GM20431 (cell line): Measurements from ENCODE around the gene ABCG2.
"Not testable (repeated sequence)": the region's sequence is repeated elsewhere in the genome, so short reads cannot be mapped to it uniquely, and the experiment has no call there.

Experiments used
- in situ Hi-C: fragments of 300-500 bp; cut with MseI, MboI; formaldehyde crosslinking; loops from one replicate; pipeline ENCODE4 v1.15.0; 2020; ENCODE audit warnings: low sequenced_read_pairs; ENCODE audit not compliant: unreplicated experiment

ABCG2 gene

GRCh38 chr4:88171206-88171605 is 12.8 kb upstream of the ABCG2 start:
- in situ Hi-C loops: no loop called here

- in situ Hi-C loops: no loop called here
These were observed 10.9 kb upstream of the ABCG2 start for GRCh38 chr4:88169298-88169697.

- in situ Hi-C loops: no loop called here
These were observed 8.2 kb upstream of the ABCG2 start for GRCh38 chr4:88166608-88167007.

- in situ Hi-C loops: no loop called here
These were observed 4.9 kb upstream of the ABCG2 start for GRCh38 chr4:88163336-88163735.

- in situ Hi-C loops: no loop called here
These were observed 4.2 kb upstream of the ABCG2 start for GRCh38 chr4:88162626-88163025.

- in situ Hi-C loops: no loop called here
These were observed 838 bp upstream of the ABCG2 start for GRCh38 chr4:88159229-88159725.

GRCh38 chr4:88158038-88158488 is 376 bp downstream of the ABCG2 start:
- in situ Hi-C loops: no loop called here

- in situ Hi-C loops: not testable (repeated sequence)
These were observed 6.1 kb downstream of the ABCG2 start for GRCh38 chr4:88152331-88152730.

- in situ Hi-C loops: no loop called here
These were observed 9.9 kb downstream of the ABCG2 start for GRCh38 chr4:88148560-88148959.

- in situ Hi-C loops: no loop called here
These were observed 10.6 kb downstream of the ABCG2 start for GRCh38 chr4:88147799-88148217.

GRCh38 chr4:88146891-88147290 is 11.5 kb downstream of the ABCG2 start:
- in situ Hi-C loops: no loop called here

GRCh38 chr4:88144866-88145300 is 13.6 kb downstream of the ABCG2 start:
- in situ Hi-C loops: no loop called here

- in situ Hi-C loops: no loop called here
These were observed 14.4 kb downstream of the ABCG2 start for GRCh38 chr4:88144048-88144447.

- in situ Hi-C loops: no loop called here
These were observed 14.9 kb downstream of the ABCG2 start for GRCh38 chr4:88143504-88143903.

GRCh38 chr4:88138561-88138960 is 19.9 kb downstream of the ABCG2 start:
- in situ Hi-C loops: no loop called here

- in situ Hi-C loops: no loop called here
These were observed 21.3 kb downstream of the ABCG2 start for GRCh38 chr4:88137112-88137511.

- in situ Hi-C loops: no loop called here
These were observed 22.2 kb downstream of the ABCG2 start for GRCh38 chr4:88136249-88136648.

- in situ Hi-C loops: no loop called here
These were observed 23.1 kb downstream of the ABCG2 start for GRCh38 chr4:88135356-88135663.

GRCh38 chr4:88134536-88135355 is 23.7 kb downstream of the ABCG2 start:
- in situ Hi-C loops: no loop called here

- in situ Hi-C loops: no loop called here
These were observed 24.3 kb downstream of the ABCG2 start for GRCh38 chr4:88134111-88134510.

GRCh38 chr4:88130544-88131305 is 27.7 kb downstream of the ABCG2 start:
- in situ Hi-C loops: no loop called here
